PC-9 (cell line): ENCODE data around the gene YWHAG. TPM values are rescaled to one million over a fixed set of nuclear protein-coding genes. Genes with fewer than 3 reads are reported as not detected.

ENCODE experiments used
- BruUV-seq: library from RNA; stranded (reverse); fragments of 400-500 nt; replicated peaks from 2 replicates; lab custom pipeline; 2021; lab: Mats Ljungman, UMichigan
- CTCF ChIA-PET: fragments of 300-600 bp; sonication (Branson Sonifier 250); formaldehyde crosslinking; loops from one replicate; lab custom pipeline; 2022; ENCODE audit warnings: antibody characterized with exemption; lab: Charles Lee
- POLR2A ChIA-PET: fragments of 300-600 bp; sonication (Branson Sonifier 250); formaldehyde crosslinking; loops from one replicate; lab custom pipeline; 2022; ENCODE audit warnings: antibody characterized with exemption; ENCODE audit not compliant: unreplicated experiment; lab: Charles Lee
- DNase-seq, 2 experiments: peaks; one replicate each; pipeline versions ENCODE4 v3.0.0 to v3.0.0-alpha.2; 2015 to 2022; ENCODE audit warnings: mixed read lengths in 1 of 2
- H2AFZ ChIP-seq: fragments of 200-600 bp; sonication (generic); 2 replicates; pipeline ENCODE4 v1.8.1; 2017; ENCODE audit warnings: antibody characterized with exemption
- H3F3A ChIP-seq: fragments of 200-600 bp; sonication (generic); 2 replicates; pipeline ENCODE4 v1.8.1; 2017; ENCODE audit warnings: antibody characterized with exemption, mild to moderate bottlenecking, low read depth; ENCODE audit not compliant: insufficient read depth
- H3K27ac ChIP-seq: fragments of 200-600 bp; sonication (generic); 2 replicates; pipeline ENCODE4 v1.6.1; 2016; ENCODE audit warnings: mixed run types
- H3K27me3 ChIP-seq: fragments of 200-600 bp; sonication (generic); 2 replicates; pipeline ENCODE4 v1.6.1; 2016; ENCODE audit warnings: low read depth, mixed run types; ENCODE audit not compliant: insufficient read depth
- H3K36me3 ChIP-seq: fragments of 200-600 bp; sonication (generic); 2 replicates; pipeline ENCODE4 v1.6.1; 2016; ENCODE audit warnings: low read depth, mixed run types
- H3K4me1 ChIP-seq: fragments of 200-600 bp; sonication (generic); replicated peaks from 2 replicates; pipeline ENCODE4 v1.6.1; 2016; ENCODE audit warnings: mixed run types; ENCODE audit not compliant: insufficient read depth
- H3K4me2 ChIP-seq: fragments of 200-600 bp; sonication (generic); 2 replicates; pipeline ENCODE4 v1.6.1; 2017; ENCODE audit warnings: mixed run types
- H3K4me3 ChIP-seq: fragments of 200-600 bp; sonication (generic); 2 replicates; pipeline ENCODE4 v1.6.1; 2016; ENCODE audit warnings: mixed run types
- H3K79me2 ChIP-seq: fragments of 200-600 bp; sonication (generic); 2 replicates; pipeline ENCODE4 v1.6.1; 2017; ENCODE audit warnings: low read depth, mixed run types
- H3K9me2 ChIP-seq: fragments of 200-600 bp; sonication (generic); 2 replicates; pipeline ENCODE4 v1.8.1; 2017; ENCODE audit warnings: mild to moderate bottlenecking; ENCODE audit not compliant: insufficient read depth
- H3K9me3 ChIP-seq: fragments of 200-600 bp; sonication (generic); 2 replicates; pipeline ENCODE4 v1.8.1; 2016; ENCODE audit warnings: low read depth; ENCODE audit not compliant: insufficient read depth
- H4K20me1 ChIP-seq: fragments of 200-600 bp; sonication (generic); 2 replicates; pipeline ENCODE4 v1.8.1; 2017; ENCODE audit not compliant: insufficient read depth
- CTCF ChIP-seq: fragments of 200-600 bp; sonication (generic); conservative IDR thresholded peaks from 2 replicates; pipeline ENCODE4 v1.6.1; 2017; ENCODE audit warnings: mixed run types, antibody characterized with exemption, mild to moderate bottlenecking, moderate library complexity
- EZH2 ChIP-seq: fragments of 200-600 bp; sonication (generic); IDR thresholded peaks from 2 replicates; pipeline ENCODE4 v1.8.0; 2017; ENCODE audit warnings: antibody characterized with exemption, low read depth
- intact Hi-C: fragments of 100-400 bp; cut with micrococcal nuclease; formaldehyde crosslinking; loops from one replicate; pipeline ENCODE4 v1.10.0; 2022; ENCODE audit not compliant: unreplicated experiment
- total RNA-seq: library from RNA; stranded (reverse); gene quantifications from 2 replicates; pipeline ENCODE4 v1.2.3, GENCODE V29; 2021

Gene YWHAG
- total RNA-seq, 1 experiment from 2014 or later = 250 TPM

- Histone ChIP-seq H4K20me1 (no peaks in the 10 kb centered on the region), H3K27ac (no peak overlapping the region), H3K27me3 (peaks cover 53% of the 10 kb centered on the region), H3K4me2 (no peak overlapping the region), H3K4me3 (no peak overlapping the region), H3F3A (no peaks in the 10 kb centered on the region; the same call in 1 of the 2 replicates), H3K36me3 (no peaks in the 10 kb centered on the region), H2AFZ (no peak overlapping the region), H3K9me3 (no peaks in the 10 kb centered on the region), H3K79me2 (no peaks in the 10 kb centered on the region), H3K9me2 (no peaks in the 10 kb centered on the region), H3K4me1 (no peaks in the 10 kb centered on the region)
- no peak for DNase-seq
- no TSS peak for BruUV-seq
- TF ChIP-seq CTCF = no peak
- no peak for TF ChIP-seq EZH2
- ChIA-PET POLR2A (interaction anchor here (0.6 kb wide), 1 partner anchor 138 kb away, joined by 32 read pairs; no protein-coding TSS in a partner anchor), CTCF (no interaction called here)
- intact Hi-C loops = no loop called here
These were observed 78.4 kb downstream of the YWHAG start for GRCh38 chr7:76280408-76280807.

- Histone ChIP-seq H3K79me2 (no peaks in the 10 kb centered on the region), H3K4me1 (no peaks in the 10 kb centered on the region), H3K27me3 (peaks cover 59% of the 10 kb centered on the region), H3K4me2 (no peak overlapping the region), H3F3A (no peaks in the 10 kb centered on the region; the same call in 1 of the 2 replicates), H3K27ac (no peak overlapping the region), H3K4me3 (no peak overlapping the region), H3K9me3 (no peaks in the 10 kb centered on the region), H2AFZ (no peak overlapping the region), H3K36me3 (no peaks in the 10 kb centered on the region), H3K9me2 (no peaks in the 10 kb centered on the region), H4K20me1 (no peaks in the 10 kb centered on the region)
- no peak for DNase-seq
- POLR2A ChIA-PET = interaction anchor here (0.7 kb wide), 1 partner anchor 1505 kb away, joined by 6 read pairs; no protein-coding TSS in a partner anchor
- CTCF ChIA-PET = no interaction called here
- TF ChIP-seq EZH2 (no peak), CTCF (no peak)
- no TSS peak for BruUV-seq
- intact Hi-C loops = no loop called here
These were observed 80.3 kb downstream of the YWHAG start for GRCh38 chr7:76278540-76278939.

Other genes starting within 250 kb of the YWHAG start
- gene SRRM3, start 157.1 kb downstream of the YWHAG start, total RNA-seq = 0.74 and 1.2 TPM in 2 replicates
- gene HSPB1, start 56.3 kb downstream of the YWHAG start, total RNA-seq = 376 and 414 TPM in 2 replicates
- 3.5 and 3.9 TPM in 2 replicates for gene SSC4D, start 50.7 kb upstream of the YWHAG start, total RNA-seq
- gene ZP3, start 66.0 kb upstream of the YWHAG start, total RNA-seq = 14.2 and 20.9 TPM in 2 replicates
- 100 and 127 TPM in 2 replicates for gene DTX2, start 102.7 kb upstream of the YWHAG start, total RNA-seq
- 16.8 and 19.2 TPM in 2 replicates for gene UPK3B, start 151.6 kb upstream of the YWHAG start, total RNA-seq
- not detected in 2 replicates for gene SPDYE16, start 184.3 kb upstream of the YWHAG start, total RNA-seq